Tibial nerve (tissue), 4 donors: ENCODE data around the gene SNAP91. TPM values are rescaled to one million over a fixed set of nuclear protein-coding genes. Genes with fewer than 3 reads are reported as not detected.

ENCODE experiments used
- DNase-seq, 2 donors: peaks; one replicate each; pipeline ENCODE4 v3.0.0-alpha.2; 2019; ENCODE audit warnings: low spot score in 2 of 2
- H3K27ac ChIP-seq, 4 donors: fragments of 200-600 bp; sonication (generic) in 3 of 4; one replicate each; pipeline ENCODE4 v1.5.1; 2017 to 2019; ENCODE audit warnings: mild to moderate bottlenecking in 1 of 4
- H3K27me3 ChIP-seq, 2 donors: fragments of 200-600 bp; sonication (generic) in 1 of 2; one replicate each; pipeline versions ENCODE4 v1.5.1 to v1.6.0; 2017 to 2019
- H3K36me3 ChIP-seq, 3 donors: fragments of 200-600 bp; sonication (generic); one replicate each; pipeline ENCODE4 v1.5.1; 2018 to 2019
- H3K4me1 ChIP-seq, 4 donors: fragments of 200-600 bp; sonication (generic) in 3 of 4; one replicate each; pipeline ENCODE4 v1.5.1; 2017 to 2019
- H3K4me3 ChIP-seq, 4 donors: fragments of 200-600 bp; sonication (generic) in 3 of 4; one replicate each; pipeline ENCODE4 v1.5.1; 2017 to 2019; ENCODE audit warnings: mild to moderate bottlenecking in 1 of 4, moderate library complexity in 1 of 4
- H3K9me3 ChIP-seq, 4 donors: fragments of 200-600 bp; sonication (generic) in 3 of 4; one replicate each; pipeline ENCODE4 v1.5.1; 2017 to 2019
- EP300 ChIP-seq, 2 donors: sonication (generic); formaldehyde crosslinking; IDR thresholded peaks; one replicate each; pipeline ENCODE4 v1.6.1; 2017; ENCODE audit warnings: antibody characterized with exemption in 2 of 2, mild to moderate bottlenecking in 1 of 2
- POLR2A ChIP-seq, 2 donors: fragments of 450-650 bp; IDR thresholded peaks; one replicate each; pipeline ENCODE4 v1.6.1; 2017; ENCODE audit warnings: antibody characterized with exemption in 2 of 2, mild to moderate bottlenecking in 2 of 2, moderate library complexity in 2 of 2
- WGBS, 2 donors: methylation state at CpG; one replicate each; pipeline ENCODE4 v1.1.5; 2018; 5-methylcytosine and 5-hydroxymethylcytosine counted together
- total RNA-seq, 4 donors: library from RNA; depleted of rRNA; stranded (reverse); fragments of >200 nt; gene quantifications; one replicate each; pipeline ENCODE4 v1.1.0, GENCODE V29; 2016
- TF ChIP-seq, protein P1 (sequence below), 5 experiments: fragments of 200-600 bp in 3 of 5; fragments of 450-650 bp in 2 of 5; sonication (generic) in 3 of 5; IDR thresholded peaks; one replicate each; pipeline ENCODE4 v1.5.1; 2016 to 2019; ENCODE audit warnings: antibody characterized with exemption in 5 of 5, mild to moderate bottlenecking in 3 of 5, moderate library complexity in 2 of 5

SNAP91 gene
- total RNA-seq, 4 donors from 2014 or later: 0.42 to 4.3 (median 0.90) TPM; not detected in 1

DNA sequence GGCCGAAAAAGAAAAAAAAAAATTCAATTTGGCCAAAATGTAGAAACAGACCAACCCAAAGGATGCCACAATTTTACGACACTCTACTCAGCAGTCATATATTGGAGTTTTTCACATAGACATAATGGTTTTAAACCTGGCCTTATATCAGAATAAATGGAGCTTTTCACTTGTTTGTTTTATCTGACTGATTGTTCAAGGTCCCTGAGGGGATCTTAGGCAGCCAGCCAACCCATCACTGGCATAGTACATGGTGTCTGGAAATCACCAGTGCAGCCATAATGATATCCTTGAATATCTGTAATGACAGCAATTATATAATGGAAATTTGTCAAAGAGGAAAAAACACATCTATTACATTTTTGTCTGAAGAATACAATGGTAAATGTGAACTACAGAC, 99.7 kb downstream of the SNAP91 start:
- H3K36me3 ChIP-seq: no peaks in the 10 kb centered on the region
- TF ChIP-seq POLR2A (IDR thresholded peaks at IDR 0.05) (no peak), EP300 (IDR thresholded peaks at IDR 0.05) (no peak)
- TF ChIP-seq, protein P1, sequence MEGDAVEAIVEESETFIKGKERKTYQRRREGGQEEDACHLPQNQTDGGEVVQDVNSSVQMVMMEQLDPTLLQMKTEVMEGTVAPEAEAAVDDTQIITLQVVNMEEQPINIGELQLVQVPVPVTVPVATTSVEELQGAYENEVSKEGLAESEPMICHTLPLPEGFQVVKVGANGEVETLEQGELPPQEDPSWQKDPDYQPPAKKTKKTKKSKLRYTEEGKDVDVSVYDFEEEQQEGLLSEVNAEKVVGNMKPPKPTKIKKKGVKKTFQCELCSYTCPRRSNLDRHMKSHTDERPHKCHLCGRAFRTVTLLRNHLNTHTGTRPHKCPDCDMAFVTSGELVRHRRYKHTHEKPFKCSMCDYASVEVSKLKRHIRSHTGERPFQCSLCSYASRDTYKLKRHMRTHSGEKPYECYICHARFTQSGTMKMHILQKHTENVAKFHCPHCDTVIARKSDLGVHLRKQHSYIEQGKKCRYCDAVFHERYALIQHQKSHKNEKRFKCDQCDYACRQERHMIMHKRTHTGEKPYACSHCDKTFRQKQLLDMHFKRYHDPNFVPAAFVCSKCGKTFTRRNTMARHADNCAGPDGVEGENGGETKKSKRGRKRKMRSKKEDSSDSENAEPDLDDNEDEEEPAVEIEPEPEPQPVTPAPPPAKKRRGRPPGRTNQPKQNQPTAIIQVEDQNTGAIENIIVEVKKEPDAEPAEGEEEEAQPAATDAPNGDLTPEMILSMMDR (IDR thresholded peaks at IDR 0.05): no peak
- H3K27me3 ChIP-seq: no peaks in the 10 kb centered on the region
- H3K4me1 ChIP-seq: no peaks in the 10 kb centered on the region
- DNase-seq: no peak
- WGBS, 2 donors: 79 to 82% methylated on average over 2 of the region's 2 CpGs
- H3K27ac ChIP-seq: no peak overlapping the region
- no peak overlapping the region for H3K4me3 ChIP-seq
- H3K9me3 ChIP-seq: no peaks in the 10 kb centered on the region

DNA sequence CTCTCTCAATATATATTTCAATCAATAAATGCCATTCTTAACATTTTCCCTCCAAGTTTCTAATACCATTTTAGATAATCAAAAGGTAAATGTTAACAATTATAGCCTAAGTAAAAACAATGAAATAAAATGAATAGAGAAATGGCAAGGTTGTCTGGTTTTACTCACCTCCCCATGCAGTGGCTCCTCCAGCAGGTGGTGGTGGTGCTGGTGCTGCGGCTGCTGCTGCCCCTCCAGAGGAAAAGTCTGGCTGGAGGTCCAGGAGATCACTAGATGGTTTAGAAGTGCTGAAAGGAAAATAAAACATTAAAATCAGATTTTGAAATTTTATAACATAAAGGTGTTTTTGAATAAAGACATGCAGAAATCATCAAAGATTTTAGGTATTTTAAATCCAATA, 103.4 kb downstream of the SNAP91 start:
- TF ChIP-seq POLR2A (IDR thresholded peaks at IDR 0.05): no peak
- TF ChIP-seq, protein P1 (IDR thresholded peaks at IDR 0.05): no peak
- no peak for TF ChIP-seq EP300 (IDR thresholded peaks at IDR 0.05)
- H3K4me3 ChIP-seq: no peak overlapping the region
- no peaks in the 10 kb centered on the region for H3K4me1 ChIP-seq
- H3K27ac ChIP-seq: no peak overlapping the region
- DNase-seq: no peak
- H3K27me3 ChIP-seq: no peaks in the 10 kb centered on the region
- H3K9me3 ChIP-seq: no peaks in the 10 kb centered on the region
- WGBS, 2 donors: 94 to 97% methylated on average over 1 of the region's 1 CpG
- no peaks in the 10 kb centered on the region for H3K36me3 ChIP-seq

DNA sequence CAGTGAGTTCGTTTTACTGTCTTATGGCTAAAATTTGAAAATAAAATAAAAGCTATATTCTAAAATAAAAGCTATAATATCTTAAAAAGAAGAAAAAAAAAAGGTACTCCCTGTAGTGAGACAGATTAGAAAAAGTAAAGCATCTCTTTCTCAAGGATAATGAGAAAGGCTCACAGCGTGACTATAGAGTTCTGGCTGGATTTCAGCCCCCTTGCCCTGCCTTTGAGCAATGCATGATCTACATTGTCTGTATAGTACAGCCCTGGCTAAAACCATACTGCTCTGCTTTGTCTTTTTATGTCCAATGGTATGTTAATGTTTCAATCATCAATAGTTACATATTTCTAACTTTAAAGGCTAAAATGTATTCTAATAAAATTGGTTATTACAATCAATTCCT, 105.3 kb downstream of the SNAP91 start:
- TF ChIP-seq EP300 (IDR thresholded peaks at IDR 0.05) (no peak), POLR2A (IDR thresholded peaks at IDR 0.05) (no peak)
- TF ChIP-seq, protein P1 (IDR thresholded peaks at IDR 0.05): no peak
- no peaks in the 10 kb centered on the region for H3K27me3 ChIP-seq
- H3K36me3 ChIP-seq: no peaks in the 10 kb centered on the region
- no peak overlapping the region for H3K27ac ChIP-seq
- no peak for DNase-seq
- H3K4me3 ChIP-seq: no peak overlapping the region
- H3K4me1 ChIP-seq: no peaks in the 10 kb centered on the region
- no peaks in the 10 kb centered on the region for H3K9me3 ChIP-seq
- WGBS, 2 donors: 72 to 73% methylated on average over 2 of the region's 2 CpGs

DNA sequence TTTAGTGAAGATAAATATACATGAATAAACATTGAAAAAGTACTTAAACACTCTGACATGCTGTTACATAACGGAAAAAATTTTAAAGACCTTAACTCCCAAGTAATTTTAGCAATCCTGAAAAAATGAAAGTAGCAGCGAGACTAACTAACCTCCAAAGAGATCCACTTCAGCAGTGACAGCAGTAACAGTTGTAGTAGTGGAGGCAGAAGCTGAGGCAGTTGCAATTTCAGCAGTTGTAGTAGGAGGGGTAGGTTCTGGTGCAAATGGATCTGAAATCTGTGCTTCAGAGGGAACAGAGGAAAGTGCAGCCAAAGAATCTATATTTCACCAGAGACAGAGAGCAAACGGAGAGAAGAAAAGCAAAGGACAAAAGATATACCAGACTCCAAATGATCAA, 107.8 kb downstream of the SNAP91 start:
- Histone ChIP-seq H3K27ac (no peak overlapping the region), H3K9me3 (no peaks in the 10 kb centered on the region), H3K4me3 (no peak overlapping the region), H3K36me3 (no peaks in the 10 kb centered on the region), H3K27me3 (no peaks in the 10 kb centered on the region), H3K4me1 (no peaks in the 10 kb centered on the region)
- no peak for DNase-seq
- 47 to 63% methylated on average over 3 of the region's 3 CpGs for whole genome bisulfite sequencing, 2 donors
- TF ChIP-seq POLR2A (IDR thresholded peaks at IDR 0.05) (no peak), EP300 (IDR thresholded peaks at IDR 0.05) (no peak)
- TF ChIP-seq, protein P1 (IDR thresholded peaks at IDR 0.05): no peak

DNA sequence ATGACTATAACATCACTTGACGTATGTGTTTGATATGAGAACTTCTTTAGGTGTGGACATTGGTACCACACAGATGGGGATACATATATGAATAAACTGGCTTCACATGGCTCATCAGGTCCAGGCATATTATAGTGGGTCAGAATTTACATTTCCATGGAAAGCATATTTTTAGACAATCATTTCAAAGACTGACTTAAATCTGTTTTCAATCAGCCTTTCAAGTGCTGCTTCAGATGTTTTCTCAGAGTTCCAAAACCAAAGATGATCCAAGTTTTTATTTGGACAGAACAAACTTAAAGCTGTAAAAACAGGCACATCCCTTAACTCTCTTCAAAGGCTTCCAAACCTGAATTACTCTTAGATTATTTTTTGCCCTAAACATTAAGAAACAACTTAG, 108.4 kb downstream of the SNAP91 start:
- H3K27me3 ChIP-seq: no peaks in the 10 kb centered on the region
- H3K4me1 ChIP-seq: no peaks in the 10 kb centered on the region
- DNase-seq: no peak
- H3K36me3 ChIP-seq: no peaks in the 10 kb centered on the region
- no peaks in the 10 kb centered on the region for H3K9me3 ChIP-seq
- no peak overlapping the region for H3K4me3 ChIP-seq
- H3K27ac ChIP-seq: no peak overlapping the region
- WGBS, 2 donors: 84 to 90% methylated on average over 1 of the region's 1 CpG
- TF ChIP-seq, protein P1 (IDR thresholded peaks at IDR 0.05): no peak
- TF ChIP-seq EP300 (IDR thresholded peaks at IDR 0.05) (no peak), POLR2A (IDR thresholded peaks at IDR 0.05) (no peak)
